Cortex of kidney (tissue), 1 donor: ENCODE data around the gene ZBTB16.

Experiments
- DNase-seq: peaks from one replicate; lab custom pipeline; 2025; lab: John Stamatoyannopoulos, UW

Gene ZBTB16

GRCh38 chr11:114064216-114064615 is 4.7 kb downstream of the ZBTB16 start:
- no peak for DNase-seq

- no peak for DNase-seq
These were observed 5.6 kb downstream of the ZBTB16 start for GRCh38 chr11:114065094-114065493.

GRCh38 chr11:114066046-114066648 is 6.6 kb downstream of the ZBTB16 start:
- no peak for DNase-seq

GRCh38 chr11:114068327-114068726 is 8.8 kb downstream of the ZBTB16 start:
- no peak for DNase-seq

- no peak for DNase-seq
These were observed 11.1 kb downstream of the ZBTB16 start for GRCh38 chr11:114070464-114071139.

GRCh38 chr11:114073007-114073827 is 13.7 kb downstream of the ZBTB16 start:
- DNase-seq: no peak

GRCh38 chr11:114073828-114074381 is 14.4 kb downstream of the ZBTB16 start:
- DNase-seq: no peak

GRCh38 chr11:114074546-114075343 is 15.2 kb downstream of the ZBTB16 start:
- no peak for DNase-seq

- DNase-seq: no peak
These were observed 15.8 kb downstream of the ZBTB16 start for GRCh38 chr11:114075344-114075610.

GRCh38 chr11:114075891-114076441 is 16.5 kb downstream of the ZBTB16 start:
- no peak for DNase-seq

- DNase-seq: no peak
These were observed 17.4 kb downstream of the ZBTB16 start for GRCh38 chr11:114076921-114077331.

GRCh38 chr11:114077482-114078305 is 18.2 kb downstream of the ZBTB16 start:
- DNase-seq: no peak

- DNase-seq: no peak
These were observed 18.9 kb downstream of the ZBTB16 start for GRCh38 chr11:114078423-114078822.

- DNase-seq: no peak
These were observed 20.1 kb downstream of the ZBTB16 start for GRCh38 chr11:114079511-114080065.

GRCh38 chr11:114080219-114080618 is 20.7 kb downstream of the ZBTB16 start:
- DNase-seq: no peak

GRCh38 chr11:114080769-114081168 is 21.3 kb downstream of the ZBTB16 start:
- DNase-seq: no peak

GRCh38 chr11:114081641-114082414 is 22.3 kb downstream of the ZBTB16 start:
- DNase-seq: no peak

- DNase-seq: no peak
These were observed 22.9 kb downstream of the ZBTB16 start for GRCh38 chr11:114082415-114082748.

GRCh38 chr11:114082767-114083181 is 23.3 kb downstream of the ZBTB16 start:
- no peak for DNase-seq
